Activated T-cell treated with anti-CD3 and anti-CD28 coated beads for 48 hours (primary cell): ENCODE results near the gene FAT1.
A peak's percentile ranks its signal among the peaks of the same experiment; 100 is the strongest.

ENCODE experiments used
- DNase-seq: peaks from one replicate; pipeline ENCODE4 v3.0.0-alpha.2; 2020; ENCODE audit warnings: low read depth

FAT1 gene

GRCh38 chr4:186606591-186606992 is 117.1 kb downstream of the FAT1 start:
- no peak for DNase-seq

DNA sequence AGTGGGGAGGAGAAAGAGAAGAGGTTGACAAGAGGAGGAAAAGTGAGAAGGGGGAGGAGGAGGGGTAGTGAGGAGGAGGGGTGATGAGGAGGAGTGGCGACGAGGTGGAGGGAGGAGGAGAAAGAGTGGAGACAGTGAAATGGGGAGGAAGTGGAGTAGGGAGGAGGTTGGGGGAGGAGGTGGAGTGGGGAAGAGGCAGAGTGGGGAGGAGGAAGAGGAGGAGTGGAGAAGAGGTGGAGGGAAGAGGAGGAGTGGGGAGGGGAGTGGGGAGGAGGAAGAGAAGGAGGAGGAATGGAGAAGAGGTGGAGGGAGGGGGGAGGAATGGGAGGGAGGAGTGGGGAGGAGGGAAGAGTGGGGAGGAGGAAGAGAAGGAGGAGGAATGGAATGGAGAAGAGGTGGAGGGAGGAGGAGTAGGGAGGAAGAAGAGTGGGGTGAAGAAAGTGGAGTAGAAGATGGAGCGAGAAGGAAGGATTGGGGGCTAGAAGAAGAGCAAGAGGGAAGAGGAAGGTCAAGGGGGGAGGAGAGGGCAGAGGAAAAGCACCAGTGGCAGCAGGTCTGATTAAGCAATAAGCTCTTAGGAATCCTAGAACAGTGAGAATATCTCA is 118.3 kb downstream of the FAT1 start:
- DNase-seq, result no peak

- DNase-seq, result no peak
Measured at GRCh38 chr4:186604124-186604807, 119.4 kb downstream of the FAT1 start.

GRCh38 chr4:186602978-186603377 is 120.7 kb downstream of the FAT1 start:
- DNase-seq, result no peak

GRCh38 chr4:186599483-186599882 is 124.2 kb downstream of the FAT1 start:
- DNase-seq, result no peak

GRCh38 chr4:186598686-186599085 is 125.0 kb downstream of the FAT1 start:
- DNase-seq, result no peak

DNA sequence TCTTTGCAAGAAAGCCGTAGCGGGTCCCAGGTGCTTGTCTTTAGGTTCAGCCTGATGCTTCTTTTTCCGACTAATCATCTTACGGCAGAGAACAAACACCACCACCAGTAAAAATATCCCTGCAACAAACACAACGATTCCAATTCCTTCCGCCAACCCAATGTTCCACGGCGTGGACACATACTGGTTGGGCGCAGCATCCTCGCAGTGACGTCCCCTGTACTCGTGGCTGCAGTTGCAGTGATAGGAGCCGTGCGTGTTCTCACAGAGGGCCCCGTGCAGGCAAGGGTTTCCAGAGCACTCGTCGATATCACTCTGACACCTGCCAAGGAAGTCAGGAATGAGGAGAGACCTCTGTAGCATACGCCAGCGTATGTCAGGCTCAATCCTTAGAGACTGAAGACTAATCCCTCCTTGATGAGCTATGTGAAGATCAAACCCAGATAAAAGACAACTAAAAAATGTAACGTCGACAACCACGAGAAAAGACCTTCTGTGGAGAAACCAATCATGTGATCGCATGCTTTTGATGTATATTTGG is 126.7 kb downstream of the FAT1 start:
- no peak for DNase-seq

DNA sequence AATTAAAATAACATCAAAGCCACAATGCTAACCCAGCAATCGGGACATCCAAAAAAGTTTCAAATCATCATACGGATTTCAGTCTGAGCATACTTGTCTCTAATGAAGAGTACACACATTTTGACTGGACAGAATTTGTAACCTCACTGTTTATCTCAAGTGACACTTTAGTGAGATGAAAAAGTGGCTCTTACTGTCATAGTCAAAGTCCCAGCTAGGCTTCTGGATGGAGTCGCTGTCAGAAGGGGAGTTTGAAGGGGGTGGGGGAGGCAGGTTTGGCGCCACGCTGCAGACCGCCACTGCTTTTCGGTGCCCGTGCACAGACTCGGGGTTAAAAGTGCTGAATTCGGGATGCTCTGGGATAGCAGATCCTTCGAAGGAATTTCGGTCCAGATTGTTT is 127.3 kb downstream of the FAT1 start:
- no peak for DNase-seq

DNA sequence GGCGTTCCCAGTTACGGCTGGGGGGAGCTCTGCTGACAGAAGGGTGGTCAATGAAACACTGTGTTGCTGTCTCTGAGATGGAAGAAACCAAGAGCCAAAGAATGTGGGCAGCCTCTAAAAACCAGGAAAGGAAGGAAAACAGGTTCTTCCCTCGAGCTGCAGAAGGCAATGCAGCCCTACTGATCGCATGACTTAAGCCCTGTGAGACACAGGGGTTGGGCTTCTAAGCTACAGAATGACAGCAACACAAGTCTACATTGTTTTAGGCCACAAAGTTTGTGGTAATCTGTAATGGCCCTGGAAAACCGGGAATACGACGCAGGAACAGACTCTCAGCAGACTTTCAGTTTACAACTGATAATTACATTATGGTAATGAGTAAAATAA is 130.1 kb downstream of the FAT1 start:
- no peak for DNase-seq

GRCh38 chr4:186592966-186593586 is 130.6 kb downstream of the FAT1 start:
- no peak for DNase-seq

- DNase-seq, result no peak
Measured at GRCh38 chr4:186592445-186592844, 131.2 kb downstream of the FAT1 start.

GRCh38 chr4:186591651-186592050 is 132.0 kb downstream of the FAT1 start:
- no peak for DNase-seq

DNA sequence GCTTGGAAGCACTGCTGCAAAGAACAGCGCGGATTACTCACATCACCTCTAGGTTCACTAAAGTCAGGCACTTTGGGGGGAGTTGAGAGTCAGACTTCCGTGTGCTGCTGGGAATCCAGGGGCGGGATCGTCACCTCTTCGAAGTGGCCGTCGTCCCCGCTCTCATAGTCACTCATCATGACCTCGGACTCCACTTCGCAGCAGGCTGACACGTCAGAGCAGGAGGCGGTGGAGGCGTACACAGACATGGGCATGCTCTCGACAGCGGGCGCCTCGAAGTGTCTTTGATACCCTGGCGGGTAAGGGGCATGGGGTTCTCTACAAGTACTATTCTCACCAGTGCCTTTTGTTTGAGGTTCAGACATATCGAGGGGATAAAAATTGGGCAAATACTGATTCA is 135.2 kb downstream of the FAT1 start:
- DNase-seq, result no peak

DNA sequence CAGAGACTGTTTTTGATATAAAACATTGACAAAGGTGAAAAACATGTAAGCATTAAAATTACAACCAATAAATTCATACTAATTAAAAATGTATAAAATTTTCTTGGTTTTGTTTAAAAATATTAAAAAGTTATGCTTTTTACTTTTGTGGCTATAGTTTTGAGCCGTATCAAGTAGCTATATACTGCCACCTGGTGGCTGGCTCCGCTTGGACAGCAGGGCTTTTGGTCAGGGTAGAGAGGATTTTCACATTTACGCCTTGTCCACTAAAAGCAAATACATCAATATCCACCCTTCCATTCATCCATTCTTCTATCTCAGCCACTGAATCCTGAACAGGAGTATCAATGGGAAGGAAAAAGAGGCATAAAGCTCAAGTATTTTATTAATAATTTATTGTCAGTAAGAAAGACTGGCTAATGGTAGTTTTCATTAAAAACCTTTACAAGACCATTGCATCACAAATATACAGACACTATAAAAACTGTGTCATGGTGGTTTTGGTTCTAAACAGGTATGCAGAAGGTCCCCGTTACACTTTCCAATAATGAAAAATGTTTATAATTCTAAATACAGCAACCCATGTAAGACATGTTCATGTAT is 136.1 kb downstream of the FAT1 start:
- DNase-seq, result peak; percentile 45

DNA sequence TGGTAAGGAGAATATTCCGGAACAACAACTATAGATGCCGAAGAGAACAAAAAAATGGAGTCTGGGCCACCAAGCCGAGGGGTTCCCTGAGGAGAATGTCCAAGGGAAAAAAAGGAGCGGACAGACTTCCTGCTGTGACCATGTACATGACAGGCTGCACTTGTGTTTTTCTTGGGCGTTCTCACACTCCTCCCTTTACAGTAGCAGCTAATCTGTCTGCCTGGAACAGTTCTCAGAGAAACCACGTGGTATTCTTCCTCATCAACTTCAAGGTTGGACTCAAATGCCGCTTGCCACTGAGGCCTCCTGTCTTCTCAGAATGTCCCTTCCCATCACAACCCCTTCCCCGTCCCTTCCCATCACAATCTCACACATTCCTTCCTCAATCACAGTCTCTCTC is 137.5 kb downstream of the FAT1 start:
- DNase-seq, result no peak

GRCh38 chr4:186584912-186585311 is 138.7 kb downstream of the FAT1 start:
- no peak for DNase-seq

- DNase-seq, result no peak
Measured at GRCh38 chr4:186581421-186581820, 142.2 kb downstream of the FAT1 start.

DNA sequence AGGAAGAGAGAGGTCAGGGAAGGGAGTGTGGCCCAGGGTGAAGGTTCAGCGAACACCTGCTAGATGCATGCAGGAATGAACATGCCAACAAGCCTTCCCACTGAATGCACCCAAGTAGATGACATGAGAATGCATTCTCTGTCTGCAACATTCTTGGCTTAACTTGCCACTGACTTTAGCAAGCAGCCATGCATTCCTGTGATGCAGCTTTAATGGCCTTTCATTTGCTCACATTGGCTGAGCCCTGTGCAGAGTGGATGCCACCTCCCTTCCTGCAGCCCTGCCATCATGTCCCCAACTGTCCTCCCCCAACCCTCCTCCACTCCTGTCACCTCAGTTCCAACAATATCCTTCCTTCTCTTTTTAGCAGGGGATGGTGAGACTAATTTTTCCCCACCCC is 143.0 kb downstream of the FAT1 start:
- no peak for DNase-seq

GRCh38 chr4:186570193-186570996 is 153.3 kb downstream of the FAT1 start:
- DNase-seq, result no peak

- no peak for DNase-seq
Measured at GRCh38 chr4:186569533-186570192, 154.0 kb downstream of the FAT1 start.

- no peak for DNase-seq
Measured at GRCh38 chr4:186566068-186566467, 157.6 kb downstream of the FAT1 start.

DNA sequence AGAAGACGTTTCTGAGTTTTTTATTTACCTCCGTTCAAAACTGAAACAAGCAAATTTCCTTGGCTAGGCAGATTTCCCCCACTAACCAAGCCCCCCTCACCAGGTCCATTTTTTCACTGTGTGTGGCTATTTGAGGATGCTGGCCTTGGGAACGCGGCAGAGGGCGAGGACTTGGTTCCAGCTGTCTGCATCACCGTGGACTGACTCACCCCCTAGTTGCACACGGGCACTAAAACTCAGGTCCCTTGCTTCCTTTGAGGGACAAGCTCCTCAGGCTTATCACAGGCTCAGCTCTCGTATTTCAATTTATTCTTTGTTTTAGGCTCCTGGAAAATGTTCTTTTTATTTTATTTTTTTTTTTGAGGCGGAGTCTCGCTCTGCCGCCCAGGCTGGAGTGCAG is 159.9 kb downstream of the FAT1 start:
- DNase-seq, result no peak
